Colon (tissue), 2 donors: Measurements from ENCODE around the gene RNU6-9.
"Not testable (repeated sequence)": the region's sequence is repeated elsewhere in the genome, so short reads cannot be mapped to it uniquely, and the experiment has no call there.

Experiments used
- FAIRE-seq: peaks from 2 replicates; lab custom pipeline; 2012; peaks lifted over from hg19 to GRCh38; lab: Jason Lieb, UNC
- donor health status: control.
- donor health status: control.

The RNU6-9 gene

GRCh38 chr19:878751-879561, 14.3 kb upstream of the RNU6-9 start:
- not testable (repeated sequence) for FAIRE-seq

- FAIRE-seq = no peak
Observed at GRCh38 chr19:879711-880438, 13.4 kb upstream of the RNU6-9 start.

- no peak for FAIRE-seq
Observed at GRCh38 chr19:881385-882071, 11.8 kb upstream of the RNU6-9 start.

- no peak for FAIRE-seq
Observed at GRCh38 chr19:882871-883497, 10.3 kb upstream of the RNU6-9 start.

GRCh38 chr19:883661-884211, 9.5 kb upstream of the RNU6-9 start:
- FAIRE-seq = no peak

GRCh38 chr19:884420-885211, 8.7 kb upstream of the RNU6-9 start:
- FAIRE-seq = no peak

- FAIRE-seq = no peak
Observed at GRCh38 chr19:885536-886224, 7.6 kb upstream of the RNU6-9 start.

- FAIRE-seq = no peak
Observed at GRCh38 chr19:887072-887471, 6.2 kb upstream of the RNU6-9 start.

GRCh38 chr19:887599-887998, 5.7 kb upstream of the RNU6-9 start:
- FAIRE-seq = no peak

- no peak for FAIRE-seq
Observed at GRCh38 chr19:888581-889385, 4.5 kb upstream of the RNU6-9 start.

GRCh38 chr19:889662-890295, 3.5 kb upstream of the RNU6-9 start:
- no peak for FAIRE-seq

GRCh38 chr19:890831-891230, 2.5 kb upstream of the RNU6-9 start:
- FAIRE-seq = no peak

GRCh38 chr19:891421-892200, 1.7 kb upstream of the RNU6-9 start:
- not testable (repeated sequence) for FAIRE-seq

- no peak for FAIRE-seq
Observed at GRCh38 chr19:892243-892893, 916 bp upstream of the RNU6-9 start.

- FAIRE-seq = no peak
Observed at GRCh38 chr19:896434-896833, 3.1 kb downstream of the RNU6-9 start.

- FAIRE-seq = no peak
Observed at GRCh38 chr19:896999-897398, 3.7 kb downstream of the RNU6-9 start.

- no peak for FAIRE-seq
Observed at GRCh38 chr19:897442-898039, 4.3 kb downstream of the RNU6-9 start.

- FAIRE-seq = no peak
Observed at GRCh38 chr19:898663-899062, 5.4 kb downstream of the RNU6-9 start.
